Measurements from ENCODE around the gene CCDC178. TPM values are rescaled to one million over a fixed set of nuclear protein-coding genes. Genes with fewer than 3 reads are reported as not detected.

CCDC178 gene
- total RNA-seq, 6 experiments from 2014 or later = not detected

- H3K27ac Mint-ChIP-seq = no peak overlapping the region
- H3K36me3 Mint-ChIP-seq (ENCODE audit: low read depth) = peaks cover 4% of the 10 kb centered on the region; the same call in 1 of the 2 replicates
- H3K27me3 Mint-ChIP-seq (ENCODE audit: insufficient read depth) = peaks cover 2% of the 10 kb centered on the region; the same call in 1 of the 2 replicates
- H3K4me3 Mint-ChIP-seq = no peak overlapping the region
- no peak for TF ChIP-seq CTCF (IDR thresholded peaks at IDR 0.05)
- H3K9me3 Mint-ChIP-seq = peaks cover 22% of the 10 kb centered on the region
- no peak for DNase-seq
- no peaks in the 10 kb centered on the region for H3K4me1 Mint-ChIP-seq (ENCODE audit: low read depth)
Measured at GRCh38 chr18:33288082-33288716, 152.3 kb downstream of the CCDC178 start.

- H3K4me3 Mint-ChIP-seq = no peak overlapping the region
- no peak for TF ChIP-seq CTCF (IDR thresholded peaks at IDR 0.05)
- H3K9me3 Mint-ChIP-seq = peaks cover 21% of the 10 kb centered on the region
- no peaks in the 10 kb centered on the region for H3K27me3 Mint-ChIP-seq (ENCODE audit: insufficient read depth)
- H3K4me1 Mint-ChIP-seq (ENCODE audit: low read depth) = no peaks in the 10 kb centered on the region
- no peak overlapping the region for H3K27ac Mint-ChIP-seq
- no peak for DNase-seq
- H3K36me3 Mint-ChIP-seq (ENCODE audit: low read depth) = no peaks in the 10 kb centered on the region; the same call in 1 of the 2 replicates
Measured at GRCh38 chr18:33282709-33283333, 157.7 kb downstream of the CCDC178 start.

- TF ChIP-seq CTCF (IDR thresholded peaks at IDR 0.05) = no peak
- no peaks in the 10 kb centered on the region for H3K4me1 Mint-ChIP-seq (ENCODE audit: low read depth)
- H3K27me3 Mint-ChIP-seq (ENCODE audit: insufficient read depth) = no peaks in the 10 kb centered on the region
- no peak overlapping the region for H3K4me3 Mint-ChIP-seq
- H3K27ac Mint-ChIP-seq = no peak overlapping the region
- DNase-seq = no peak
- H3K9me3 Mint-ChIP-seq = peaks cover 27% of the 10 kb centered on the region
- no peaks in the 10 kb centered on the region; the same call in 1 of the 2 replicates for H3K36me3 Mint-ChIP-seq (ENCODE audit: low read depth)
Measured at GRCh38 chr18:33282142-33282541, 158.4 kb downstream of the CCDC178 start.

- H3K36me3 Mint-ChIP-seq (ENCODE audit: low read depth) = no peaks in the 10 kb centered on the region
- no peak overlapping the region for H3K27ac Mint-ChIP-seq
- TF ChIP-seq CTCF (IDR thresholded peaks at IDR 0.05) = no peak
Measured at GRCh38 chr18:33277431-33277830, 163.1 kb downstream of the CCDC178 start.

GRCh38 chr18:33275843-33276242 lies 164.7 kb downstream of the CCDC178 start:
- H3K27ac Mint-ChIP-seq = no peak overlapping the region
- no peak for TF ChIP-seq CTCF (IDR thresholded peaks at IDR 0.05)
- peaks cover 26% of the 10 kb centered on the region for H3K9me3 Mint-ChIP-seq
- H3K36me3 Mint-ChIP-seq (ENCODE audit: low read depth) = no peaks in the 10 kb centered on the region
- DNase-seq = no peak
- no peaks in the 10 kb centered on the region for H3K4me1 Mint-ChIP-seq (ENCODE audit: low read depth)
- H3K4me3 Mint-ChIP-seq = no peak overlapping the region
- no peaks in the 10 kb centered on the region for H3K27me3 Mint-ChIP-seq (ENCODE audit: insufficient read depth)

More at GRCh38 chr18:33277431-33277830, 163.1 kb downstream of the CCDC178 start:
- Mint-ChIP-seq H3K4me3 (no peak overlapping the region), H3K9me3 (peaks cover 21% of the 10 kb centered on the region), H3K4me1 (ENCODE audit: low read depth) (no peaks in the 10 kb centered on the region), H3K27me3 (ENCODE audit: insufficient read depth) (no peaks in the 10 kb centered on the region)
- no peak for DNase-seq

Data from HFFc6 (cell line).